ENCODE results near the gene GMDS. TPM values are rescaled to one million over a fixed set of nuclear protein-coding genes. Genes with fewer than 3 reads are reported as not detected.

GMDS gene
- total and polyA plus RNA-seq, 2 of the 8 experiments (the other 6 are each of a cell fraction or from before 2014, with no cell fraction given), result 16.8 to 50.0 TPM

GRCh38 chr6:1576711-1577110, 668.7 kb downstream of the GMDS start:
- no peak overlapping the region for H2BK120ac ChIP-seq (replicated peaks; ENCODE audit: low read depth, low read length)
- no peak overlapping the region for H2BK12ac ChIP-seq (ENCODE audit: low read depth, low read length)
- no peak overlapping the region for H3K56ac ChIP-seq (replicated peaks; ENCODE audit: insufficient read length, low read depth, low read length)
- no peak overlapping the region for H4K91ac ChIP-seq (replicated peaks; ENCODE audit: insufficient read length, low read length)
- ChIA-PET CTCF (ENCODE audit: partially characterized antibody) (interaction anchor here (0.9 kb wide), 1 partner anchor 20 kb away, joined by 4 read pairs; no protein-coding TSS in a partner anchor), POLR2A (ENCODE audit: partially characterized antibody) (no interaction called here)
- 84% methylated on average over 11 of the region's 11 CpGs; no CpG with 5 or more reads in 1 of the 2 experiments for WGBS, 2 experiments (ENCODE audit: extremely low coverage in 1 of 2, insufficient coverage in 1 of 2, insufficient read length in 1 of 2, insufficient replicate concordance in 2 of 2, low coverage in 1 of 2, low lambda C conversion rate in 2 of 2, missing lambda C conversion rate in 1 of 2)
- H2BK15ac ChIP-seq (ENCODE audit: low read length), result no peak overlapping the region
- H3K9ac ChIP-seq (replicated peaks in 1 of 4; ENCODE audit: extremely low read depth in 1 of 4, low read depth in 3 of 4, low read length in 3 of 4), result no peak overlapping the region
- H3K4me1 ChIP-seq (replicated peaks in 1 of 4; ENCODE audit: control insufficient read depth in 3 of 4, insufficient read depth in 4 of 4, low read length in 3 of 4), result peaks cover 0 to 8% (median 4%) of the 10 kb centered on the region in 4 experiments; a peak in 4 of 7 replicates
- H4K8ac ChIP-seq (ENCODE audit: extremely low read depth, insufficient read depth, low read length), result no peak overlapping the region
- H2BK5ac ChIP-seq (ENCODE audit: low read depth, low read length), result no peak overlapping the region
- no peak overlapping the region for H3K27ac ChIP-seq (ENCODE audit: low read depth, low read length)
- H4K5ac ChIP-seq (ENCODE audit: insufficient read length, low read depth, low read length), result no peak overlapping the region
- H4K20me1 ChIP-seq (replicated peaks in 1 of 2; ENCODE audit: control insufficient read depth in 1 of 2, insufficient read depth in 2 of 2, low read length in 2 of 2), result no peaks in the 10 kb centered on the region
- H2AK5ac ChIP-seq (ENCODE audit: low read depth, low read length), result no peak overlapping the region
- H3K79me1 ChIP-seq (ENCODE audit: low read depth, low read length), result no peaks in the 10 kb centered on the region
- no peak overlapping the region for H3K14ac ChIP-seq (ENCODE audit: insufficient read length)
- no peaks in the 10 kb centered on the region for H3K36me3 ChIP-seq (ENCODE audit: control insufficient read depth in 2 of 4, insufficient read depth in 4 of 4, low read length in 3 of 4)
- H2AFZ ChIP-seq (ENCODE audit: low read length), result no peak overlapping the region
- H3K4me3 ChIP-seq (ENCODE audit: extremely low read depth in 1 of 4, insufficient read depth in 2 of 4, low read depth in 3 of 4, low read length in 4 of 4), result no peak overlapping the region
- H3K23ac ChIP-seq (ENCODE audit: insufficient read length), result no peak overlapping the region
- H3K79me2 ChIP-seq (ENCODE audit: control insufficient read depth in 1 of 2, insufficient read depth in 2 of 2, low read length in 2 of 2), result no peaks in the 10 kb centered on the region
- FAIRE-seq, result no peak
- no peak overlapping the region for H3K4ac ChIP-seq (replicated peaks; ENCODE audit: insufficient read length, low read depth, low read length)
- peaks cover 0 to 3% (median 0%) of the 10 kb centered on the region in 4 experiments; a peak in 1 of 7 replicates for H3K27me3 ChIP-seq (replicated peaks in 1 of 4; ENCODE audit: control insufficient read depth in 3 of 4, extremely low read depth in 1 of 4, insufficient read depth in 3 of 4, low read length in 3 of 4)
- H2BK20ac ChIP-seq (ENCODE audit: low read length), result no peak overlapping the region
- no peak for DNase-seq (ENCODE audit: low read depth in 1 of 2, low spot score in 2 of 2)
- H3K23me2 ChIP-seq (ENCODE audit: low read depth, low read length), result no peaks in the 10 kb centered on the region
- H3K9me3 ChIP-seq (ENCODE audit: insufficient read depth in 2 of 2, low read depth in 1 of 2, low read length in 1 of 2), result no peaks in the 10 kb centered on the region
- no peak overlapping the region for H3K18ac ChIP-seq (ENCODE audit: extremely low read depth, low read length)
- no peak overlapping the region for H3K4me2 ChIP-seq (ENCODE audit: insufficient read depth in 1 of 2, low read depth in 2 of 2, low read length in 2 of 2)
